Neuronal stem cell (in vitro differentiated cells): ENCODE results near the gene GCDH. TPM values are rescaled to one million over a fixed set of nuclear protein-coding genes. Genes with fewer than 3 reads are reported as not detected.
A peak's percentile ranks its signal among the peaks of the same experiment; 100 is the strongest.

ENCODE experiments used
- DNase-seq: peaks from one replicate; pipeline ENCODE4 v3.0.0-alpha.2; 2013; ENCODE audit warnings: low spot score
- H2AFZ ChIP-seq: one replicate; pipeline ENCODE4 v1.6.1; 2013; ENCODE audit warnings: mild to moderate bottlenecking, low read length, inconsistent platforms
- H2AK5ac ChIP-seq: 2 replicates; pipeline ENCODE4 v1.6.1; 2013; ENCODE audit warnings: low read depth, mild to moderate bottlenecking, inconsistent platforms, low read length, moderate library complexity, mixed read lengths
- H2BK120ac ChIP-seq: 2 replicates; pipeline ENCODE4 v1.6.1; 2013; ENCODE audit warnings: low read depth, mild to moderate bottlenecking, inconsistent platforms, low read length, moderate library complexity, mixed read lengths
- H2BK12ac ChIP-seq: one replicate; pipeline ENCODE4 v1.6.1; 2013; ENCODE audit warnings: low read length, inconsistent platforms
- H2BK15ac ChIP-seq: 2 replicates; pipeline ENCODE4 v1.6.1; 2013; ENCODE audit warnings: mild to moderate bottlenecking, low read length, inconsistent platforms, mixed read lengths
- H2BK5ac ChIP-seq: one replicate; pipeline ENCODE4 v1.6.1; 2013; ENCODE audit warnings: inconsistent platforms, mild to moderate bottlenecking, low read length, moderate library complexity
- H3K14ac ChIP-seq: one replicate; pipeline ENCODE4 v1.6.1; 2013; ENCODE audit warnings: low read length, inconsistent platforms
- H3K18ac ChIP-seq: 2 replicates; pipeline ENCODE4 v1.6.1; 2013; ENCODE audit warnings: low read length, inconsistent platforms
- H3K23ac ChIP-seq: 2 replicates; pipeline ENCODE4 v1.6.1; 2013; ENCODE audit warnings: low read depth, mild to moderate bottlenecking, mixed read lengths, low read length, inconsistent platforms; ENCODE audit not compliant: poor library complexity
- H3K27ac ChIP-seq: replicated peaks from 3 replicates; pipeline ENCODE4 v1.5.1; 2013; ENCODE audit warnings: low read length, inconsistent platforms
- H3K27me3 ChIP-seq, 3 experiments: 2 replicates each; pipeline ENCODE4 v1.6.1; 2013; ENCODE audit warnings: low read length in 3 of 3, mild to moderate bottlenecking in 2 of 3, inconsistent platforms in 1 of 3, low read depth in 1 of 3, mixed read lengths in 1 of 3, moderate library complexity in 1 of 3; ENCODE audit not compliant: control insufficient read depth in 3 of 3, insufficient read depth in 3 of 3
- H3K36me3 ChIP-seq, 2 donors: replicated peaks in 1 of 2; 2 replicates each; pipeline ENCODE4 v1.6.1; 2013; ENCODE audit warnings: low read length in 2 of 2; ENCODE audit not compliant: control insufficient read depth in 2 of 2, insufficient read depth in 2 of 2
- H3K4ac ChIP-seq: 2 replicates; pipeline ENCODE4 v1.6.1; 2013; ENCODE audit warnings: inconsistent platforms, mild to moderate bottlenecking, low read length, moderate library complexity
- H3K4me1 ChIP-seq, 2 donors: 1 replicate in 1 of 2; 2 replicates in 1 of 2; pipeline ENCODE4 v1.6.1; 2013; ENCODE audit warnings: low read length in 2 of 2, low read depth in 1 of 2; ENCODE audit not compliant: control insufficient read depth in 2 of 2, insufficient read depth in 1 of 2
- H3K4me2 ChIP-seq: one replicate; pipeline ENCODE4 v1.6.1; 2013; ENCODE audit warnings: mild to moderate bottlenecking, low read length, inconsistent platforms; ENCODE audit not compliant: insufficient read depth, poor library complexity, severe bottlenecking
- H3K4me3 ChIP-seq, 2 donors: 2 replicates each; pipeline ENCODE4 v1.5.1; 2013; ENCODE audit warnings: low read length in 2 of 2, mild to moderate bottlenecking in 2 of 2, inconsistent platforms in 1 of 2, moderate library complexity in 1 of 2
- H3K79me1 ChIP-seq: one replicate; pipeline ENCODE4 v1.6.1; 2013; ENCODE audit warnings: low read depth, mild to moderate bottlenecking, inconsistent platforms, low read length, moderate library complexity
- H3K9ac ChIP-seq: one replicate; pipeline ENCODE4 v1.6.1; 2013; ENCODE audit warnings: mild to moderate bottlenecking, low read depth, low read length, inconsistent platforms; ENCODE audit not compliant: poor library complexity
- H3K9me3 ChIP-seq, 2 donors: replicated peaks in 1 of 2; 2 replicates each; pipeline versions ENCODE3 to v1.6.1; 2013; ENCODE audit warnings: low read length in 2 of 2, mild to moderate bottlenecking in 2 of 2, inconsistent platforms in 1 of 2, low read depth in 1 of 2, mixed read lengths in 1 of 2, moderate library complexity in 1 of 2; ENCODE audit not compliant: control insufficient read depth in 2 of 2, insufficient read depth in 1 of 2
- H4K8ac ChIP-seq: one replicate; pipeline ENCODE4 v1.6.1; 2013; ENCODE audit warnings: low read depth, mild to moderate bottlenecking, inconsistent platforms, low read length, moderate library complexity
- H4K91ac ChIP-seq: one replicate; pipeline ENCODE4 v1.6.1; 2013; ENCODE audit warnings: low read length, low read depth, mild to moderate bottlenecking, inconsistent platforms; ENCODE audit not compliant: poor library complexity
- WGBS, 2 donors: extraction: QIAGEN DNeasy Blood & Tissue Kit; methylation state at CpG; one replicate each; pipeline ENCODE4 v1.1.7; 2013; ENCODE audit warnings: missing lambda C conversion rate in 2 of 2, mixed read lengths in 1 of 2; ENCODE audit not compliant: insufficient read length in 2 of 2, insufficient replicate concordance in 1 of 2; ENCODE audit errors: extremely low coverage in 2 of 2; 5-methylcytosine and 5-hydroxymethylcytosine counted together
- polyA plus RNA-seq, 2 experiments: library from polyadenylated mRNA; stranded (reverse); fragments of 200-250 nt; gene quantifications; one replicate each; pipeline ENCODE4 v1.2.3, GENCODE V29; 2013

Gene GCDH
- polyA plus RNA-seq (2013, experiment 1 of 2): 15.1 TPM
- polyA plus RNA-seq (2013, experiment 2 of 2): 15.7 TPM

GRCh38 chr19:12890787-12891552 is at the start of gene GCDH:
Gene GCDH (plus strand): TSS chr19:12891160. CDS start chr19:12891305, 145 bp downstream.
- H3K18ac ChIP-seq: peak within 1 kb of the TSS; percentile 5
- H2BK12ac ChIP-seq: no peak within 1 kb of the TSS
- peaks cover under 1 to 32% (median 14%) of the 10 kb centered on the region in 3 experiments for H3K27me3 ChIP-seq
- H3K23ac ChIP-seq: peak within 1 kb of the TSS; percentile 25
- no peak within 1 kb of the TSS for H2BK120ac ChIP-seq
- peak within 1 kb of the TSS; percentile 90 to 99 for H3K4me3 ChIP-seq
- no peak within 1 kb of the TSS for H2BK5ac ChIP-seq
- H3K4me1 ChIP-seq: peaks cover 4 to 8% of the 10 kb centered on the region in 2 donors
- peaks cover 17 to 23% of the 10 kb centered on the region in 2 donors for H3K36me3 ChIP-seq
- peak within 1 kb of the TSS; percentile 52 for H3K27ac ChIP-seq
- H3K14ac ChIP-seq: peak within 1 kb of the TSS; percentile 47
- H2AK5ac ChIP-seq: peak within 1 kb of the TSS; percentile 36
- peak; percentile 98 for DNase-seq
- H3K9ac ChIP-seq: peak within 1 kb of the TSS; percentile 92
- peak within 1 kb of the TSS; percentile 88 for H2AFZ ChIP-seq
- no CpG with 5 or more reads among the region's 49 CpGs for WGBS, 2 donors
- H4K8ac ChIP-seq: no peak within 1 kb of the TSS
- peak within 1 kb of the TSS; percentile 98 for H3K4me2 ChIP-seq
- H4K91ac ChIP-seq: no peak within 1 kb of the TSS
- H3K79me1 ChIP-seq: peaks cover 10% of the 10 kb centered on the region
- H3K9me3 ChIP-seq: peaks cover 0 to 2% of the 10 kb centered on the region in 2 donors
- no peak within 1 kb of the TSS for H3K4ac ChIP-seq
- no peak within 1 kb of the TSS for H2BK15ac ChIP-seq

GRCh38 chr19:12842511-12842910 is 48.4 kb upstream of the GCDH start:
- Histone ChIP-seq H3K36me3 (peaks cover 0 to 4% of the 10 kb centered on the region in 2 donors), H3K9ac (no peak overlapping the region), H2BK15ac (no peak overlapping the region), H2BK12ac (peak overlapping the region; percentile 67), H3K23ac (peak overlapping the region; percentile 82), H2BK5ac (no peak overlapping the region), H2AK5ac (no peak overlapping the region), H3K27me3 (no peaks in the 10 kb centered on the region), H2BK120ac (no peak overlapping the region), H3K9me3 (no peaks in the 10 kb centered on the region), H3K14ac (no peak overlapping the region), H2AFZ (no peak overlapping the region), H3K4me2 (no peak overlapping the region), H3K27ac (no peak overlapping the region), H3K4ac (no peak overlapping the region), H4K8ac (no peak overlapping the region), H4K91ac (peak overlapping the region; percentile 1), H3K4me3 (peak overlapping the region in 1 of 2 donors; percentile 27), H3K4me1 (peaks cover 10 to 20% of the 10 kb centered on the region in 2 donors), H3K18ac (no peak overlapping the region), H3K79me1 (no peaks in the 10 kb centered on the region)
- no peak for DNase-seq
- no CpG with 5 or more reads among the region's 18 CpGs for WGBS, 2 donors

GRCh38 chr19:12843328-12843727 is 47.6 kb upstream of the GCDH start:
- no peak overlapping the region for H2BK5ac ChIP-seq

GRCh38 chr19:12843999-12844732 is 46.8 kb upstream of the GCDH start:
- no peak overlapping the region for H4K91ac ChIP-seq
- no CpG with 5 or more reads among the region's 3 CpGs for WGBS, 2 donors
- no peak overlapping the region for H3K23ac ChIP-seq
- no peak overlapping the region for H3K14ac ChIP-seq
- no peak overlapping the region for H2BK15ac ChIP-seq
- no peak overlapping the region for H3K4me2 ChIP-seq
- H3K4me3 ChIP-seq: no peak overlapping the region
- H3K27ac ChIP-seq: no peak overlapping the region
- H2AFZ ChIP-seq: no peak overlapping the region
- H3K9me3 ChIP-seq: no peaks in the 10 kb centered on the region
- H2AK5ac ChIP-seq: no peak overlapping the region
- H3K36me3 ChIP-seq: peaks cover 4 to 11% of the 10 kb centered on the region in 2 donors
- peaks cover 0 to 2% (median 0%) of the 10 kb centered on the region in 3 experiments for H3K27me3 ChIP-seq
- H2BK12ac ChIP-seq: no peak overlapping the region
- H4K8ac ChIP-seq: no peak overlapping the region
- H2BK5ac ChIP-seq: no peak overlapping the region
- no peak overlapping the region for H2BK120ac ChIP-seq
- no peak overlapping the region for H3K18ac ChIP-seq
- no peaks in the 10 kb centered on the region for H3K79me1 ChIP-seq
- no peak overlapping the region for H3K4ac ChIP-seq
- DNase-seq: no peak
- peaks cover 6 to 18% of the 10 kb centered on the region in 2 donors for H3K4me1 ChIP-seq
- no peak overlapping the region for H3K9ac ChIP-seq

More at GRCh38 chr19:12843328-12843727, 47.6 kb upstream of the GCDH start:
- no peak overlapping the region for H3K27ac ChIP-seq
- H3K4ac ChIP-seq: no peak overlapping the region
- H2AFZ ChIP-seq: no peak overlapping the region
- H3K27me3 ChIP-seq: peaks cover 0 to 2% (median 0%) of the 10 kb centered on the region in 3 experiments
- no peak overlapping the region for H3K4me3 ChIP-seq
- no peak for DNase-seq
- H2AK5ac ChIP-seq: no peak overlapping the region
- H2BK12ac ChIP-seq: no peak overlapping the region
- H3K14ac ChIP-seq: no peak overlapping the region
- H2BK15ac ChIP-seq: no peak overlapping the region
- H3K23ac ChIP-seq: no peak overlapping the region
- H4K8ac ChIP-seq: no peak overlapping the region
- no peak overlapping the region for H3K18ac ChIP-seq
- no peak overlapping the region for H3K4me2 ChIP-seq
- no peak overlapping the region for H2BK120ac ChIP-seq
- no peak overlapping the region for H4K91ac ChIP-seq
- peaks cover 10 to 20% of the 10 kb centered on the region in 2 donors for H3K4me1 ChIP-seq
- peaks cover 0 to 8% of the 10 kb centered on the region in 2 donors for H3K36me3 ChIP-seq
- no peaks in the 10 kb centered on the region for H3K9me3 ChIP-seq
- no peak overlapping the region for H3K9ac ChIP-seq
- no peaks in the 10 kb centered on the region for H3K79me1 ChIP-seq
- WGBS, 2 donors: no CpG with 5 or more reads among the region's 11 CpGs
